ENCODE measurements around the gene PRIMPOL.

The PRIMPOL gene

GRCh38 chr4:184664445-184665210 lies 15.1 kb downstream of the PRIMPOL start:
- Histone ChIP-seq H3K4me3 (ENCODE audit: insufficient read depth, low read depth, low read length, poor library complexity, severe bottlenecking) (no peak overlapping the region), H3K27me3 (replicated peaks; ENCODE audit: control insufficient read depth, insufficient read depth, low read length, poor library complexity, severe bottlenecking) (no peaks in the 10 kb centered on the region), H3K36me3 (ENCODE audit: control insufficient read depth, insufficient read depth, low read length) (peaks cover 3% of the 10 kb centered on the region), H3K27ac (ENCODE audit: insufficient read depth, low read length, poor library complexity, severe bottlenecking) (no peak overlapping the region), H3K4me1 (ENCODE audit: control insufficient read depth, insufficient read depth, low read length, poor library complexity, severe bottlenecking) (peaks cover 7% of the 10 kb centered on the region), H3K9me3 (ENCODE audit: control insufficient read depth, low read length) (no peaks in the 10 kb centered on the region)
- no peak for DNase-seq

- peaks cover 7% of the 10 kb centered on the region for H3K4me1 ChIP-seq (ENCODE audit: control insufficient read depth, insufficient read depth, low read length, poor library complexity, severe bottlenecking)
Observed at GRCh38 chr4:184666670-184667069, 17.1 kb downstream of the PRIMPOL start.

GRCh38 chr4:184668096-184668495 lies 18.6 kb downstream of the PRIMPOL start:
- H3K4me1 ChIP-seq (ENCODE audit: control insufficient read depth, insufficient read depth, low read length, poor library complexity, severe bottlenecking) = peaks cover 7% of the 10 kb centered on the region
- no peaks in the 10 kb centered on the region for H3K9me3 ChIP-seq (ENCODE audit: control insufficient read depth, low read length)
- no peak overlapping the region for H3K27ac ChIP-seq (ENCODE audit: insufficient read depth, low read length, poor library complexity, severe bottlenecking)
- peaks cover 7% of the 10 kb centered on the region for H3K36me3 ChIP-seq (ENCODE audit: control insufficient read depth, insufficient read depth, low read length)
- no peak overlapping the region for H3K4me3 ChIP-seq (ENCODE audit: insufficient read depth, low read depth, low read length, poor library complexity, severe bottlenecking)
- no peak for DNase-seq
- H3K27me3 ChIP-seq (replicated peaks; ENCODE audit: control insufficient read depth, insufficient read depth, low read length, poor library complexity, severe bottlenecking) = no peaks in the 10 kb centered on the region

More at GRCh38 chr4:184666670-184667069, 17.1 kb downstream of the PRIMPOL start:
- H3K9me3 ChIP-seq (ENCODE audit: control insufficient read depth, low read length) = no peaks in the 10 kb centered on the region
- peaks cover 2% of the 10 kb centered on the region for H3K36me3 ChIP-seq (ENCODE audit: control insufficient read depth, insufficient read depth, low read length)
- no peak overlapping the region for H3K4me3 ChIP-seq (ENCODE audit: insufficient read depth, low read depth, low read length, poor library complexity, severe bottlenecking)
- no peak overlapping the region for H3K27ac ChIP-seq (ENCODE audit: insufficient read depth, low read length, poor library complexity, severe bottlenecking)
- H3K27me3 ChIP-seq (replicated peaks; ENCODE audit: control insufficient read depth, insufficient read depth, low read length, poor library complexity, severe bottlenecking) = no peaks in the 10 kb centered on the region
- no peak for DNase-seq

- H3K27me3 ChIP-seq (replicated peaks; ENCODE audit: control insufficient read depth, insufficient read depth, low read length, poor library complexity, severe bottlenecking) = no peaks in the 10 kb centered on the region
- peaks cover 7% of the 10 kb centered on the region for H3K36me3 ChIP-seq (ENCODE audit: control insufficient read depth, insufficient read depth, low read length)
- no peak overlapping the region for H3K27ac ChIP-seq (ENCODE audit: insufficient read depth, low read length, poor library complexity, severe bottlenecking)
- H3K9me3 ChIP-seq (ENCODE audit: control insufficient read depth, low read length) = no peaks in the 10 kb centered on the region
- no peak for DNase-seq
- H3K4me1 ChIP-seq (ENCODE audit: control insufficient read depth, insufficient read depth, low read length, poor library complexity, severe bottlenecking) = peaks cover 7% of the 10 kb centered on the region
- H3K4me3 ChIP-seq (ENCODE audit: insufficient read depth, low read depth, low read length, poor library complexity, severe bottlenecking) = no peak overlapping the region
Observed at GRCh38 chr4:184668511-184669114, 19.1 kb downstream of the PRIMPOL start.

- H3K27ac ChIP-seq (ENCODE audit: insufficient read depth, low read length, poor library complexity, severe bottlenecking) = no peak overlapping the region
- H3K36me3 ChIP-seq (ENCODE audit: control insufficient read depth, insufficient read depth, low read length) = peaks cover 7% of the 10 kb centered on the region
- peaks cover 7% of the 10 kb centered on the region for H3K4me1 ChIP-seq (ENCODE audit: control insufficient read depth, insufficient read depth, low read length, poor library complexity, severe bottlenecking)
- H3K9me3 ChIP-seq (ENCODE audit: control insufficient read depth, low read length) = no peaks in the 10 kb centered on the region
- no peak for DNase-seq
- no peak overlapping the region for H3K4me3 ChIP-seq (ENCODE audit: insufficient read depth, low read depth, low read length, poor library complexity, severe bottlenecking)
- H3K27me3 ChIP-seq (replicated peaks; ENCODE audit: control insufficient read depth, insufficient read depth, low read length, poor library complexity, severe bottlenecking) = no peaks in the 10 kb centered on the region
Observed at GRCh38 chr4:184669251-184669650, 19.7 kb downstream of the PRIMPOL start.

- Histone ChIP-seq H3K27me3 (replicated peaks; ENCODE audit: control insufficient read depth, insufficient read depth, low read length, poor library complexity, severe bottlenecking) (no peaks in the 10 kb centered on the region), H3K27ac (ENCODE audit: insufficient read depth, low read length, poor library complexity, severe bottlenecking) (no peak overlapping the region), H3K4me3 (ENCODE audit: insufficient read depth, low read depth, low read length, poor library complexity, severe bottlenecking) (no peak overlapping the region), H3K36me3 (ENCODE audit: control insufficient read depth, insufficient read depth, low read length) (peaks cover 7% of the 10 kb centered on the region), H3K4me1 (ENCODE audit: control insufficient read depth, insufficient read depth, low read length, poor library complexity, severe bottlenecking) (peaks cover 7% of the 10 kb centered on the region), H3K9me3 (ENCODE audit: control insufficient read depth, low read length) (no peaks in the 10 kb centered on the region)
- DNase-seq = no peak
Observed at GRCh38 chr4:184671101-184671500, 21.6 kb downstream of the PRIMPOL start.

- Histone ChIP-seq H3K4me1 (ENCODE audit: control insufficient read depth, insufficient read depth, low read length, poor library complexity, severe bottlenecking) (peaks cover 7% of the 10 kb centered on the region), H3K4me3 (ENCODE audit: insufficient read depth, low read depth, low read length, poor library complexity, severe bottlenecking) (no peak overlapping the region), H3K27me3 (replicated peaks; ENCODE audit: control insufficient read depth, insufficient read depth, low read length, poor library complexity, severe bottlenecking) (no peaks in the 10 kb centered on the region), H3K27ac (ENCODE audit: insufficient read depth, low read length, poor library complexity, severe bottlenecking) (no peak overlapping the region), H3K9me3 (ENCODE audit: control insufficient read depth, low read length) (no peaks in the 10 kb centered on the region), H3K36me3 (ENCODE audit: control insufficient read depth, insufficient read depth, low read length) (peaks cover 7% of the 10 kb centered on the region)
- no peak for DNase-seq
Observed at GRCh38 chr4:184672741-184673140, 23.2 kb downstream of the PRIMPOL start.

- H3K4me3 ChIP-seq (ENCODE audit: insufficient read depth, low read depth, low read length, poor library complexity, severe bottlenecking) = no peak overlapping the region
- no peaks in the 10 kb centered on the region for H3K9me3 ChIP-seq (ENCODE audit: control insufficient read depth, low read length)
- H3K27ac ChIP-seq (ENCODE audit: insufficient read depth, low read length, poor library complexity, severe bottlenecking) = no peak overlapping the region
- H3K4me1 ChIP-seq (ENCODE audit: control insufficient read depth, insufficient read depth, low read length, poor library complexity, severe bottlenecking) = peaks cover 3% of the 10 kb centered on the region
- H3K27me3 ChIP-seq (replicated peaks; ENCODE audit: control insufficient read depth, insufficient read depth, low read length, poor library complexity, severe bottlenecking) = no peaks in the 10 kb centered on the region
- no peak for DNase-seq
- peaks cover 7% of the 10 kb centered on the region for H3K36me3 ChIP-seq (ENCODE audit: control insufficient read depth, insufficient read depth, low read length)
Observed at GRCh38 chr4:184674011-184674410, 24.5 kb downstream of the PRIMPOL start.

- H3K4me3 ChIP-seq (ENCODE audit: insufficient read depth, low read depth, low read length, poor library complexity, severe bottlenecking) = no peak overlapping the region
- H3K36me3 ChIP-seq (ENCODE audit: control insufficient read depth, insufficient read depth, low read length) = peaks cover 7% of the 10 kb centered on the region
- no peaks in the 10 kb centered on the region for H3K9me3 ChIP-seq (ENCODE audit: control insufficient read depth, low read length)
- H3K27ac ChIP-seq (ENCODE audit: insufficient read depth, low read length, poor library complexity, severe bottlenecking) = no peak overlapping the region
- no peaks in the 10 kb centered on the region for H3K27me3 ChIP-seq (replicated peaks; ENCODE audit: control insufficient read depth, insufficient read depth, low read length, poor library complexity, severe bottlenecking)
- DNase-seq = no peak
- no peaks in the 10 kb centered on the region for H3K4me1 ChIP-seq (ENCODE audit: control insufficient read depth, insufficient read depth, low read length, poor library complexity, severe bottlenecking)
Observed at GRCh38 chr4:184675018-184675417, 25.5 kb downstream of the PRIMPOL start.

GRCh38 chr4:184675821-184676492 lies 26.4 kb downstream of the PRIMPOL start:
- peaks cover 7% of the 10 kb centered on the region for H3K36me3 ChIP-seq (ENCODE audit: control insufficient read depth, insufficient read depth, low read length)
- no peak for DNase-seq
- no peaks in the 10 kb centered on the region for H3K27me3 ChIP-seq (replicated peaks; ENCODE audit: control insufficient read depth, insufficient read depth, low read length, poor library complexity, severe bottlenecking)
- H3K9me3 ChIP-seq (ENCODE audit: control insufficient read depth, low read length) = no peaks in the 10 kb centered on the region
- H3K4me3 ChIP-seq (ENCODE audit: insufficient read depth, low read depth, low read length, poor library complexity, severe bottlenecking) = no peak overlapping the region
- no peak overlapping the region for H3K27ac ChIP-seq (ENCODE audit: insufficient read depth, low read length, poor library complexity, severe bottlenecking)
- H3K4me1 ChIP-seq (ENCODE audit: control insufficient read depth, insufficient read depth, low read length, poor library complexity, severe bottlenecking) = no peaks in the 10 kb centered on the region
